ENCODE results near the gene FMR1NB.

Gene FMR1NB

GRCh38 chrX:148024425-148025148, 43.5 kb downstream of the FMR1NB start:
- Histone ChIP-seq H3K27ac (no peak overlapping the region), H3K4me3 (no peak overlapping the region)
- no peak for TF ChIP-seq CTCF (IDR thresholded peaks at IDR 0.05)
- DNase-seq (ENCODE audit: low spot score), result no peak

- no peak for DNase-seq (ENCODE audit: low spot score)
- Histone ChIP-seq H3K27ac (no peak overlapping the region), H3K4me3 (no peak overlapping the region)
- TF ChIP-seq CTCF (IDR thresholded peaks at IDR 0.05), result no peak
Observed at GRCh38 chrX:148035380-148035779, 54.2 kb downstream of the FMR1NB start.

GRCh38 chrX:148037020-148037419, 55.9 kb downstream of the FMR1NB start:
- no peak for TF ChIP-seq CTCF (IDR thresholded peaks at IDR 0.05)
- DNase-seq (ENCODE audit: low spot score), result no peak
- H3K4me3 ChIP-seq, result no peak overlapping the region
- no peak overlapping the region for H3K27ac ChIP-seq

- no peak for TF ChIP-seq CTCF (IDR thresholded peaks at IDR 0.05)
- no peak overlapping the region for H3K4me3 ChIP-seq
- H3K27ac ChIP-seq, result no peak overlapping the region
- no peak for DNase-seq (ENCODE audit: low spot score)
Observed at GRCh38 chrX:148043271-148043855, 62.2 kb downstream of the FMR1NB start.

GRCh38 chrX:148047200-148047599, 66.1 kb downstream of the FMR1NB start:
- no peak overlapping the region for H3K4me3 ChIP-seq
- no peak overlapping the region for H3K27ac ChIP-seq
- no peak for DNase-seq (ENCODE audit: low spot score)
- no peak for TF ChIP-seq CTCF (IDR thresholded peaks at IDR 0.05)

- TF ChIP-seq CTCF (IDR thresholded peaks at IDR 0.05), result no peak
- no peak for DNase-seq (ENCODE audit: low spot score)
- H3K4me3 ChIP-seq, result no peak overlapping the region
- H3K27ac ChIP-seq, result no peak overlapping the region
Observed at GRCh38 chrX:148049441-148049840, 68.3 kb downstream of the FMR1NB start.

GRCh38 chrX:148051973-148052372, 70.8 kb downstream of the FMR1NB start:
- TF ChIP-seq CTCF (IDR thresholded peaks at IDR 0.05), result no peak
- no peak overlapping the region for H3K27ac ChIP-seq
- H3K4me3 ChIP-seq, result no peak overlapping the region
- DNase-seq (ENCODE audit: low spot score), result no peak

Data from coronary artery (tissue), 2 donors.